ENCODE data around the gene GSTM3.
"Not testable (repeated sequence)": the region's sequence is repeated elsewhere in the genome, so short reads cannot be mapped to it uniquely, and the experiment has no call there.

Gene GSTM3

GRCh38 chr1:109726007-109726406 is 14.8 kb downstream of the GSTM3 start:
- FAIRE-seq = no peak

GRCh38 chr1:109725510-109725909 is 15.3 kb downstream of the GSTM3 start:
- FAIRE-seq = no peak

- FAIRE-seq = no peak
These were observed 15.9 kb downstream of the GSTM3 start for GRCh38 chr1:109724933-109725332.

- no peak for FAIRE-seq
These were observed 17.7 kb downstream of the GSTM3 start for GRCh38 chr1:109722908-109723691.

GRCh38 chr1:109721971-109722370 is 18.9 kb downstream of the GSTM3 start:
- no peak for FAIRE-seq

- no peak for FAIRE-seq
These were observed 19.8 kb downstream of the GSTM3 start for GRCh38 chr1:109721042-109721441.

GRCh38 chr1:109719337-109719837 is 21.5 kb downstream of the GSTM3 start:
- no peak for FAIRE-seq

GRCh38 chr1:109718495-109718894 is 22.3 kb downstream of the GSTM3 start:
- FAIRE-seq = no peak

- no peak for FAIRE-seq
These were observed 23.1 kb downstream of the GSTM3 start for GRCh38 chr1:109717729-109718128.

- no peak for FAIRE-seq
These were observed 24.2 kb downstream of the GSTM3 start for GRCh38 chr1:109716570-109717090.

- no peak for FAIRE-seq
These were observed 24.7 kb downstream of the GSTM3 start for GRCh38 chr1:109716121-109716520.

GRCh38 chr1:109714661-109715372 is 26.0 kb downstream of the GSTM3 start:
- no peak for FAIRE-seq

GRCh38 chr1:109713636-109714035 is 27.2 kb downstream of the GSTM3 start:
- no peak for FAIRE-seq

GRCh38 chr1:109712321-109712864 is 28.4 kb downstream of the GSTM3 start:
- FAIRE-seq = no peak

- FAIRE-seq = not testable (repeated sequence)
These were observed 29.1 kb downstream of the GSTM3 start, which contains the start of gene GSTM5 for GRCh38 chr1:109711593-109712320. TSS of gene GSTM5 (plus strand) at chr1:109712251. CDS start at chr1:109712313, 62 bp downstream.

- FAIRE-seq = not testable (repeated sequence)
These were observed 31.0 kb downstream of the GSTM3 start for GRCh38 chr1:109709822-109710221.

- FAIRE-seq = not testable (repeated sequence)
These were observed 31.9 kb downstream of the GSTM3 start for GRCh38 chr1:109708949-109709348.

- no peak for FAIRE-seq
These were observed 35.4 kb downstream of the GSTM3 start for GRCh38 chr1:109705411-109705810.

- FAIRE-seq = no peak
These were observed 36.7 kb downstream of the GSTM3 start for GRCh38 chr1:109704173-109704572.

- not testable (repeated sequence) for FAIRE-seq
These were observed 37.9 kb downstream of the GSTM3 start for GRCh38 chr1:109702940-109703339.

- FAIRE-seq = not testable (repeated sequence)
These were observed 43.0 kb downstream of the GSTM3 start for GRCh38 chr1:109697861-109698260.

GRCh38 chr1:109697066-109697465 is 43.8 kb downstream of the GSTM3 start:
- FAIRE-seq = no peak

- not testable (repeated sequence) for FAIRE-seq
These were observed 45.7 kb downstream of the GSTM3 start for GRCh38 chr1:109695138-109695537.

All from A204.1 (cell line).